Trophoblast cell (in vitro differentiated cells and primary cell): ENCODE results near the gene GABBR1.

ENCODE experiments used
- DNase-seq, 2 donors: peaks; one replicate each; pipeline ENCODE4 v3.0.0-alpha.2; 2016
- H2AFZ ChIP-seq: 2 replicates; pipeline ENCODE4 v1.6.1; 2013; ENCODE audit warnings: low read length, moderate library complexity, mild to moderate bottlenecking; ENCODE audit not compliant: insufficient read depth, poor library complexity
- H2AK5ac ChIP-seq: 2 replicates; pipeline ENCODE4 v1.6.1; 2013; ENCODE audit warnings: mild to moderate bottlenecking, low read length
- H2BK120ac ChIP-seq: 2 replicates; pipeline ENCODE4 v1.6.1; 2013; ENCODE audit warnings: low read length, mild to moderate bottlenecking, moderate library complexity; ENCODE audit not compliant: insufficient read depth, poor library complexity
- H2BK12ac ChIP-seq: 2 replicates; pipeline ENCODE4 v1.6.1; 2013; ENCODE audit warnings: mild to moderate bottlenecking, low read length, moderate library complexity
- H2BK5ac ChIP-seq: 2 replicates; pipeline ENCODE4 v1.6.1; 2013; ENCODE audit warnings: low read length, low read depth, moderate library complexity, mild to moderate bottlenecking; ENCODE audit not compliant: poor library complexity
- H3K14ac ChIP-seq: 2 replicates; pipeline ENCODE4 v1.6.1; 2013; ENCODE audit warnings: mild to moderate bottlenecking, low read length
- H3K18ac ChIP-seq: 2 replicates; pipeline ENCODE4 v1.6.1; 2013; ENCODE audit warnings: mild to moderate bottlenecking, low read length
- H3K23ac ChIP-seq: 2 replicates; pipeline ENCODE4 v1.6.1; 2013; ENCODE audit warnings: low read length
- H3K27ac ChIP-seq: 2 replicates; pipeline ENCODE4 v1.5.1; 2013; ENCODE audit warnings: low read depth, mild to moderate bottlenecking, inconsistent platforms, low read length, moderate library complexity
- H3K27me3 ChIP-seq: 2 replicates; pipeline ENCODE4 v1.6.1; 2013; ENCODE audit warnings: inconsistent platforms, mild to moderate bottlenecking, low read length, moderate library complexity; ENCODE audit not compliant: insufficient read depth
- H3K36me3 ChIP-seq, 2 experiments: 1 replicate in 1 of 2; 2 replicates in 1 of 2; pipeline ENCODE4 v1.6.1; 2013; ENCODE audit warnings: low read length in 2 of 2, mild to moderate bottlenecking in 2 of 2, moderate library complexity in 1 of 2; ENCODE audit not compliant: insufficient read depth in 2 of 2, control insufficient read depth in 1 of 2
- H3K4ac ChIP-seq: 2 replicates; pipeline ENCODE4 v1.6.1; 2013; ENCODE audit warnings: low read depth, mild to moderate bottlenecking, low read length, moderate library complexity
- H3K4me1 ChIP-seq, 2 experiments: 1 replicate in 1 of 2; 2 replicates in 1 of 2; pipeline ENCODE4 v1.6.1; 2013; ENCODE audit warnings: low read length in 2 of 2, mild to moderate bottlenecking in 2 of 2, moderate library complexity in 1 of 2; ENCODE audit not compliant: insufficient read depth in 2 of 2, control insufficient read depth in 1 of 2
- H3K4me2 ChIP-seq: 2 replicates; pipeline ENCODE4 v1.6.1; 2013; ENCODE audit warnings: inconsistent platforms, mild to moderate bottlenecking, low read length, moderate library complexity
- H3K4me3 ChIP-seq: 2 replicates; pipeline ENCODE4 v1.5.1; 2013; ENCODE audit warnings: mild to moderate bottlenecking, low read depth, low read length, inconsistent platforms
- H3K79me1 ChIP-seq: one replicate; pipeline ENCODE4 v1.6.1; 2013; ENCODE audit warnings: low read length
- H3K79me2 ChIP-seq: 2 replicates; pipeline ENCODE4 v1.6.1; 2013; ENCODE audit warnings: low read length, mild to moderate bottlenecking; ENCODE audit not compliant: control insufficient read depth, insufficient read depth, poor library complexity
- H3K9ac ChIP-seq: 2 replicates; pipeline ENCODE4 v1.6.1; 2013; ENCODE audit warnings: mild to moderate bottlenecking, low read length
- H3K9me3 ChIP-seq: 2 replicates; pipeline ENCODE4 v1.6.1; 2013; ENCODE audit warnings: low read depth, mild to moderate bottlenecking, control low read depth, inconsistent platforms, low read length; ENCODE audit not compliant: insufficient read depth
- H4K12ac ChIP-seq: 2 replicates; pipeline ENCODE4 v1.6.1; 2013; ENCODE audit warnings: low read depth, mild to moderate bottlenecking, low read length, moderate library complexity
- H4K8ac ChIP-seq: 2 replicates; pipeline ENCODE4 v1.6.1; 2013; ENCODE audit warnings: low read depth, mild to moderate bottlenecking, low read length, moderate library complexity
- H4K91ac ChIP-seq: one replicate; pipeline ENCODE4 v1.6.1; 2013; ENCODE audit warnings: low read depth, mild to moderate bottlenecking, low read length, moderate library complexity
- WGBS: extraction: QIAGEN DNeasy Blood & Tissue Kit; methylation state at CpG from one replicate; pipeline ENCODE4 v1.1.7; 2013; ENCODE audit warnings: missing lambda C conversion rate; ENCODE audit not compliant: insufficient read length, insufficient coverage; ENCODE audit errors: extremely low coverage; 5-methylcytosine and 5-hydroxymethylcytosine counted together

The GABBR1 gene

GRCh38 chr6:29531668-29532067 is 101.3 kb downstream of the GABBR1 start:
- Histone ChIP-seq H4K12ac (no peak overlapping the region), H3K23ac (no peak overlapping the region), H3K9me3 (peaks cover 4% of the 10 kb centered on the region), H2BK12ac (no peak overlapping the region), H3K36me3 (no peaks in the 10 kb centered on the region), H4K91ac (no peak overlapping the region), H3K79me1 (no peaks in the 10 kb centered on the region), H3K4me1 (no peaks in the 10 kb centered on the region), H2AFZ (no peak overlapping the region), H3K79me2 (no peaks in the 10 kb centered on the region), H3K4me3 (no peak overlapping the region), H3K27me3 (no peaks in the 10 kb centered on the region), H3K4me2 (no peak overlapping the region), H2AK5ac (no peak overlapping the region), H2BK5ac (no peak overlapping the region), H4K8ac (no peak overlapping the region), H3K27ac (no peak overlapping the region), H3K4ac (no peak overlapping the region), H2BK120ac (no peak overlapping the region), H3K14ac (no peak overlapping the region), H3K18ac (no peak overlapping the region), H3K9ac (no peak overlapping the region)
- DNase-seq, result peak; percentile 7 to 9
- WGBS, result no CpG with 5 or more reads among the region's 3 CpGs

GRCh38 chr6:29530671-29531310 is 102.2 kb downstream of the GABBR1 start:
- WGBS, result no CpG with 5 or more reads among the region's 2 CpGs

GRCh38 chr6:29529956-29530355 is 103.0 kb downstream of the GABBR1 start:
- H3K9ac ChIP-seq, result no peak overlapping the region
- no peaks in the 10 kb centered on the region for H3K79me1 ChIP-seq
- no peak overlapping the region for H4K8ac ChIP-seq
- no peak overlapping the region for H2BK5ac ChIP-seq
- no peak overlapping the region for H2AFZ ChIP-seq
- H4K12ac ChIP-seq, result no peak overlapping the region
- H2BK12ac ChIP-seq, result no peak overlapping the region
- no peak overlapping the region for H3K18ac ChIP-seq
- H3K14ac ChIP-seq, result no peak overlapping the region
- no peak for DNase-seq
- no peaks in the 10 kb centered on the region for H3K27me3 ChIP-seq
- no peak overlapping the region for H3K23ac ChIP-seq
- no peak overlapping the region for H3K27ac ChIP-seq
- H3K4ac ChIP-seq, result no peak overlapping the region
- no peaks in the 10 kb centered on the region for H3K79me2 ChIP-seq
- H3K4me1 ChIP-seq, result no peaks in the 10 kb centered on the region
- H4K91ac ChIP-seq, result no peak overlapping the region
- no peak overlapping the region for H2AK5ac ChIP-seq
- WGBS, result no CpG with 5 or more reads among the region's 3 CpGs
- peaks cover 4% of the 10 kb centered on the region for H3K9me3 ChIP-seq
- H2BK120ac ChIP-seq, result no peak overlapping the region
- no peaks in the 10 kb centered on the region for H3K36me3 ChIP-seq
- no peak overlapping the region for H3K4me2 ChIP-seq
- no peak overlapping the region for H3K4me3 ChIP-seq

More at GRCh38 chr6:29530671-29531310, 102.2 kb downstream of the GABBR1 start:
- H3K79me2 ChIP-seq, result no peaks in the 10 kb centered on the region
- no peaks in the 10 kb centered on the region for H3K79me1 ChIP-seq
- H3K18ac ChIP-seq, result no peak overlapping the region
- no peak overlapping the region for H4K91ac ChIP-seq
- no peaks in the 10 kb centered on the region for H3K27me3 ChIP-seq
- no peak overlapping the region for H2BK120ac ChIP-seq
- H2AFZ ChIP-seq, result no peak overlapping the region
- no peak overlapping the region for H3K27ac ChIP-seq
- peaks cover 4% of the 10 kb centered on the region for H3K9me3 ChIP-seq
- H3K4me3 ChIP-seq, result no peak overlapping the region
- H3K4me1 ChIP-seq, result no peaks in the 10 kb centered on the region
- no peak overlapping the region for H3K23ac ChIP-seq
- no peak overlapping the region for H3K14ac ChIP-seq
- no peak overlapping the region for H4K12ac ChIP-seq
- no peak overlapping the region for H4K8ac ChIP-seq
- H3K9ac ChIP-seq, result no peak overlapping the region
- no peaks in the 10 kb centered on the region for H3K36me3 ChIP-seq
- DNase-seq, result no peak
- H2BK12ac ChIP-seq, result no peak overlapping the region
- no peak overlapping the region for H2AK5ac ChIP-seq
- no peak overlapping the region for H3K4me2 ChIP-seq
- H3K4ac ChIP-seq, result no peak overlapping the region
- no peak overlapping the region for H2BK5ac ChIP-seq

- no CpG with 5 or more reads among the region's 2 CpGs for WGBS
- H4K8ac ChIP-seq, result no peak overlapping the region
- no peaks in the 10 kb centered on the region for H3K79me2 ChIP-seq
- no peak overlapping the region for H4K12ac ChIP-seq
- H2AK5ac ChIP-seq, result no peak overlapping the region
- no peak for DNase-seq
- no peak overlapping the region for H2BK5ac ChIP-seq
- no peak overlapping the region for H2BK120ac ChIP-seq
- H3K9ac ChIP-seq, result no peak overlapping the region
- no peak overlapping the region for H3K18ac ChIP-seq
- peaks cover 5% of the 10 kb centered on the region for H3K9me3 ChIP-seq
- no peak overlapping the region for H3K14ac ChIP-seq
- H3K36me3 ChIP-seq, result no peaks in the 10 kb centered on the region
- H3K4me1 ChIP-seq, result no peaks in the 10 kb centered on the region
- H3K4me3 ChIP-seq, result no peak overlapping the region
- H2BK12ac ChIP-seq, result no peak overlapping the region
- no peak overlapping the region for H3K23ac ChIP-seq
- H3K79me1 ChIP-seq, result no peaks in the 10 kb centered on the region
- H3K4me2 ChIP-seq, result no peak overlapping the region
- H3K27me3 ChIP-seq, result no peaks in the 10 kb centered on the region
- H4K91ac ChIP-seq, result no peak overlapping the region
- H3K4ac ChIP-seq, result no peak overlapping the region
- H3K27ac ChIP-seq, result no peak overlapping the region
- H2AFZ ChIP-seq, result no peak overlapping the region
Observed at GRCh38 chr6:29528988-29529560, 103.9 kb downstream of the GABBR1 start.
